HG03439 (cell line): ENCODE data around the gene GABRD.

Experiments
- ATAC-seq: cut with Tn5 transposase; IDR thresholded peaks from one replicate; pipeline ENCODE4 v1.9.1; 2021; ENCODE audit warnings: mild to moderate bottlenecking, moderate library complexity; ENCODE audit not compliant: unreplicated experiment

Gene GABRD

DNA sequence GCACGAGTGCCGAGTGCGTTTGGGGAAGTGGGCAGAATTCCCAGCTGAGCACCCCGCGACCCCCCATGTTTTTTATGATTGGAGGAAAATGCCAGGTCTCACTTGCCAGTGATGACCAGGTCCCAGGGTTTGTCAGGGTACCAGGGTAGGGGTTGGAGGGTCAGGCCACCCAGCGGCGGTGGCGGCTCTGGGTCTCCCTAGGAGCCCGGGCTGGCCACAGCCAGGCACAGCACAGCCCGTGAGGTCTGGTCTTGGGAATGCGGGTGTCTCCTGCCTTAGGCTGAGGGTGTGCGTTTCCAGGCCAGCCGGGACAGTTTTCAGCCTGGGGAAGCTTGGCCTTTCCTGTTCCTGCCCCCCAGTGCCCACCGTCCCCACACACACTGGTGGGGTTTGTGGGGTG is 53.7 kb downstream of the GABRD start:
- ATAC-seq = no peak

DNA sequence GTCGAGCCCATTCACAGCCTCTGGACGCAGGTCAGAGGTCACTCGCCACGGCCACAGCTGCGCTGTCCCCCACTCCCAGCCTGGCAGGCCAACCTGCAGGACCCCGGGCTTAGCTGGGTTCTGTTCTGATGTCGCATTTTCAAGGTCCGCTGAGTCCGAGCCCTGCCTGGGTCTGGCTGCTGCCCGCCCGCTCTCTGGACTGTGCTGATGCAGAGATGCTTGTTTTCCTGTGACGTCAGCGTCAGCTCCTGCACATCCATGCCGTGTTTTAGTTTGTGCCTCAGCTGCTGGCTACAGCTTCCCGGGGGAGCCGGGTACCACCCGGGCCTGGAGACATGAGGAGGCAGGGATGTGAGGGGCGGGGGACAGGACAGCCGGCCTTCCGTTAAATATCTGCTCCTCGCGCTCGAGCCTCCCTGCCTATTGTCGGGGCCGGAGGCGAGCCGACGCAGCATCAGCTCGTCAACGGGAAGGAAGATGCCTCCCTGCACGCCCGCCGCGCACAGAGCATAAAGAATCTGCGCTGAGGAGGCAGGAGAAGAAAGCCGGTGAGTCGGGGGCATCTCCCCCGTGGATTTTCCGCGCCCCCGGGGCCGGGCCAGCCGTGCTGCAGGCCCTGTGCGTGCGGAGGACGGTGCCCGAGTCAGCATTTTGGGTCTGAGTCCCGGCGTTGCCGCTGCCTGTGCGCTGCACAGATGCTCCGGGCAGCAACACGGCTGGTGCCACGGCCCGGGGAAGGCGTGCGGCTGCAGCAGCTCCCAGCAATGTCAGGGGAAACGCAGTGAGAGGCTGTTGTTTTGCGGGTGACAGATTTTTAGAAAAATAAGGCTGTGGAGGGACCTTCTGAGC is 54.5 kb downstream of the GABRD start:
- ATAC-seq = no peak

DNA sequence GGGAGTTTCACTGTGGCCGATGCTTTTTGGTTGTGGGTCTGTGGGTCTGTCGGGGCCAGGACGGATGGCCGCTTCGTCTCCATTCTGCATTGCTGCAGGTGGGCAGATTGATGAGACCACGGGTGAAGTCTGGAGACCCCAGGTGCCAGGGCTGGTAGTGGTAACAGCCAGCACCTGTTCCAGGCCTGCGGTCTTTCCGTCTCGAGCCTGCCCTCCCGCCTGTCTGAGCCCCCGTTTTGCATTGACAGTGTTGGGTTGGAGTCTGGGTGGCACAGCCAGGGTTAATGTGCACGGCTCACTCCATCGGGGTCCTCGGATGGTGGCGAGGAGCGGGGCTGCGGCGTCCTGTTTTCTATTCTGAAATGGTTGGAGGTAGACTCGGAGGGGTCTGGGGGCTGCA is 55.3 kb downstream of the GABRD start:
- ATAC-seq = no peak

DNA sequence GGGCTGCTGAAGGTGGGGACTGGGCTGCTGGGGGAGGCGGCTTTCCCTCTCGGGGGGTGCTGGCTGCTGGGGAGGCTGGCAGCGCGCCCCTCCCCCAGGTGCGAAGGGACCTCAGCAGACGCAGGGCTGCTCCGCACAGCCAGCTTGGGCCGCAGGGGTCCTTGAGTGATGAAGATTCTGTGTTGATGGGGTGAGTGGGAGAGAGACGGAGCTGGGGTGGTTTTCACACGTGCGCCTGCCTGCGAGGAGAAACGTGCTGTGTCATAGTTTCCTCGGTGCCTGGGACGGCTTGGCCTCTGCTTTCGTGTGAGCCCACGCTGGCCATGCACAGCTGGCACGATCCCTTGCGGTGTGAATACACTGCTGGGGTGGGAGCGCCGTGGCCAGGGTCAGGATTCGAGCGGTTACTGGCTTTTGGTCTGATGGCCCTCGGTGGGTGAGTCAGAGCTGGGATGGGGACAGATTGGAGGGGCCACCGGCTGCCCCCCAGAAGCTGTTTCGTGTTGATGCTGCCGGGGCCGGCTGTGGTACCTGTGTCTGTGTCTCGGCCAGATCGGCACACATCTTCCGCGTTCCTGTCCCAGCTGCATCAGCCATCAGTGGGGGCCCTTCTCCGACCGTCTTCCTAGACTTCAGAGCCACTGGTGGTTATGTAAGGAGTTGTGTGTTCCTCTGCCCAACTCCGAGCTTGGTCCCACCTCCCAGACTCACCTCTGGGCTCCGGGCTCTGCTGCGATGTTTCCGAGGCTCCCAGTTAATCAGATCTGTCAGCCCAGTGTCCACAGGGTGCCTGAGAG is 56.0 kb downstream of the GABRD start:
- ATAC-seq = no peak

DNA sequence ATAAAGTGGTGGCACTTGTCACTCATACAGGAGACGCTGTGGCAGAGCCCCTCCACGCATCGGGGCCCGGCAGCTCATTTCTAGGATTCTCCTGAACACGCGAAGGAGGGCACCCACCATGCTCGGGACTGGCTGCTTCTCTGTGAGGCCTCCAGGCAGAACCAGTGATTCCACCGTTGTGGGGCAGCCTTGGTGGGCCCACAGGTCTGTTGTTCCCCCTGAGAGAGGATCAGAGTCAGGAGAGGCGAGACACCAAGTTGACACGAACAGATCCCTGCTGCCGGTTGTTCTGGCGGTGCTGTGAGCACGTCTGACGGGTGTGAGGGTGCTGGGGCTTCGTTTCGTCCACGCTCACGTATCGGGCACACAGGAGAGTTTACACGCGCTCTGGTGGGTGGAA is 57.7 kb downstream of the GABRD start:
- no peak for ATAC-seq

DNA sequence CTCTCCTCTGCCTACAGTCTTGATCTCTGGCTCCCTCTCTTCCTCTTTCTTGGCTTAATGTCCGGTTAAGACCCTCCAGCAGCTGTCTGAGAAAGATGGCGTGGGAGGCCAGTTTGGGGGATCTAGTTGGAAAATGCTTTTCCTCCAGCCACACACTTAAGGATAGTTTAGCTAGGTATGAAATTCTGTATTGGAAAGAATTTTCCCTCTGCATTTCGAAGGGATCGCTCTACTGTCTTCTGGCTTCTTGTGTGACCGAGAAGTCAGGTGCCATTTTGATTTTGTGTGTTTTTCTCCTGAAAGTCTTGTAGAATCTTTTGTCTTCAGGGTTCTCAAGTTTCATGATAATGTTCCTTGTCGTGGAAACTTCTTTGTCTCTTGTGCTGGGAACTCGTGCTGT is 59.0 kb downstream of the GABRD start:
- no peak for ATAC-seq

DNA sequence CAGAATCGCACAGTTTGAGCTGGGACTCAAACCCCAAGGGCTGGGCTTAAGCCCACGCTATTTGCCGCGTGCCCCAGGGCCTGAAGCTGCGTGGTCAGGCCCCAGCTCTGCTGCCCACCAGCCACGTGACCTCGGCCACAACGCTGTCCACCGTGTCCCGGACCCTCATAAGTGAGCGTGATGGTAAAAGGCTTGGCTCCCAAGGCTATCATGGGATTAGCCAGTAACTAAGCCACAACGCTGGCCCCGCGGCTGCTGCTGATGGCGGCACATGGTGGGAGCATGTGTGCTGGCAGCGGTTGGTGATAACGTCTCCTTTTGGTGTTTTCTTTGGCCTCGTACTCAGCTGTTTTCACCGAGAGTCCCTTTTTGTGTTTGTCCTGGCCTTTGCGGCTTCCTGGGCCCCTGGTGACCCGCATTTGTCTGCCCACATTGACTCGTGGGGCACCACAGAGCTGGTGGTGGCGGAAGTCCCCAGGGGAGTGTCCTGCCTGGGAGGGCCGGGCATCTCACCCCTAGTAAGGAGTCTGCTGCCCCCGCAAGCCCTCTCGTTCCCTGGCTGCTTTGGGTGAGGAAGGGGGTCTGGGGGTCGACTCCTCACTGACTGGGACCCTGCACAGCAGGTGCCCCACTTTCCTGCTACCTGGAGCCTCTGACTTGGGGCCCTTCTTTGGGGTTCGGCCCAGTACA is 60.4 kb downstream of the GABRD start:
- ATAC-seq = no peak

DNA sequence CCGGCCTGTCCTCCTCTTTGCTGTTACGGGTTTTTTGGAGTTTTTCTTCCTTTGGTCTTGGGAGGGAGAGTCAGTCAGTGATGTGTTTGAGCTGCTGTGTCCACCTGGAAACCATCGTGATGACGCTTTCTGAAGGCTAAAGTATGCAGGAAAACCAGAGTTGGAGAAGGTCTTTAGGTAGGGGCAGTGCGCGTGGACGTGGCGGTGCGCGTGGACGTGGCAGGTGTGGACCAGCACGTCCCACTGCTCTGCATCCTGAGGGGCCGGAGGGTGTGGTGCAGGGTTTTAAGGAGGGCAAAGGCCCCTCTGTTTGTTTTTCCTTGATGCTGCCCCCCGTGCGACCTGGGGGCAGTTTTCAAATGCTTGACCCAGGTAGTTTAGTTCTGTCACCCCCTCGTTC is 61.0 kb downstream of the GABRD start:
- no peak for ATAC-seq
